ENCODE measurements around the gene CSNK2A1.
A peak's percentile ranks its signal among the peaks of the same experiment; 100 is the strongest.

Gene CSNK2A1

GRCh38 chr20:543369-544152 lies at the start of gene CSNK2A1:
CSNK2A1 (minus strand) TSS chr20:543790; CDS start chr20:508551, 35,239 bp downstream.
- peak; percentile 94 for DNase-seq (ENCODE audit: low spot score)
- TF ChIP-seq CTCF (IDR thresholded peaks at IDR 0.05; ENCODE audit: extremely low read depth, missing control alignments), result no peak

- DNase-seq (ENCODE audit: low spot score), result no peak
- TF ChIP-seq CTCF (IDR thresholded peaks at IDR 0.05; ENCODE audit: extremely low read depth, missing control alignments), result no peak
Measured at GRCh38 chr20:592506-592905, 48.9 kb upstream of the CSNK2A1 start.

- no peak for TF ChIP-seq CTCF (IDR thresholded peaks at IDR 0.05; ENCODE audit: extremely low read depth, missing control alignments)
- DNase-seq (ENCODE audit: low spot score), result no peak
Measured at GRCh38 chr20:591941-592340, 48.4 kb upstream of the CSNK2A1 start.

GRCh38 chr20:588932-589672 lies 45.5 kb upstream of the CSNK2A1 start:
- peak; percentile 77 for DNase-seq (ENCODE audit: low spot score)
- peak; percentile 21 for TF ChIP-seq CTCF (IDR thresholded peaks at IDR 0.05; ENCODE audit: extremely low read depth, missing control alignments)

- no peak for DNase-seq (ENCODE audit: low spot score)
- no peak for TF ChIP-seq CTCF (IDR thresholded peaks at IDR 0.05; ENCODE audit: extremely low read depth, missing control alignments)
Measured at GRCh38 chr20:588476-588875, 44.9 kb upstream of the CSNK2A1 start.

GRCh38 chr20:584971-585301 lies 41.3 kb upstream of the CSNK2A1 start:
- no peak for TF ChIP-seq CTCF (IDR thresholded peaks at IDR 0.05; ENCODE audit: extremely low read depth, missing control alignments)
- no peak for DNase-seq (ENCODE audit: low spot score)
